Naive thymus-derived CD4-positive, alpha-beta T cell (primary cell): ENCODE data around the gene PTPN18. TPM values are rescaled to one million over a fixed set of nuclear protein-coding genes. Genes with fewer than 3 reads are reported as not detected.

Experiments
- ATAC-seq: fragments of 150-1000 bp; cut with Tn5 transposase; 2 replicates; pipeline ENCODE4 v1.10.0; 2021; ENCODE audit warnings: mild to moderate bottlenecking, moderate library complexity
- CTCF ChIA-PET: fragments of 350-600 bp; sonication (Branson Sonifier 250); formaldehyde crosslinking; loops from one replicate; lab custom pipeline; 2021; ENCODE audit warnings: antibody characterized with exemption; lab: Charles Lee
- POLR2A ChIA-PET: fragments of 350-600 bp; sonication (Branson Sonifier 250); formaldehyde crosslinking; loops from one replicate; lab custom pipeline; 2021; ENCODE audit warnings: antibody characterized with exemption, inconsistent platforms; lab: Charles Lee
- DNase-seq, 9 donors: peaks; one replicate each; pipeline versions ENCODE4 v3.0.0 to v3.0.0-alpha.2; 2020 to 2022; ENCODE audit warnings: mixed read lengths in 1 of 9
- H3K27ac ChIP-seq: one replicate; pipeline ENCODE4 v1.7.0; 2013; ENCODE audit warnings: mild to moderate bottlenecking, low read depth, low read length, moderate library complexity
- H3K27me3 ChIP-seq, 2 donors: one replicate each; pipeline ENCODE4 v1.7.0; 2013; ENCODE audit warnings: low read length in 2 of 2, mild to moderate bottlenecking in 2 of 2, moderate library complexity in 2 of 2; ENCODE audit not compliant: control insufficient read depth in 2 of 2, insufficient read depth in 2 of 2
- H3K36me3 ChIP-seq, 3 experiments: 1 replicate in 2 of 3; 2 replicates in 1 of 3; pipeline ENCODE4 v1.7.0; 2013; ENCODE audit warnings: low read length in 3 of 3, mild to moderate bottlenecking in 3 of 3, moderate library complexity in 1 of 3; ENCODE audit not compliant: insufficient read depth in 3 of 3, control insufficient read depth in 2 of 3
- H3K4me1 ChIP-seq, 2 donors: one replicate each; pipeline ENCODE4 v1.7.0; 2013; ENCODE audit warnings: low read length in 2 of 2, mild to moderate bottlenecking in 2 of 2, moderate library complexity in 1 of 2; ENCODE audit not compliant: control insufficient read depth in 2 of 2, insufficient read depth in 2 of 2
- H3K4me3 ChIP-seq: 2 replicates; pipeline ENCODE4 v1.7.0; 2013; ENCODE audit warnings: mild to moderate bottlenecking, low read length
- H3K9me3 ChIP-seq, 3 experiments: 1 replicate in 2 of 3; 2 replicates in 1 of 3; pipeline ENCODE4 v1.7.0; 2013; ENCODE audit warnings: low read length in 3 of 3; ENCODE audit not compliant: control insufficient read depth in 2 of 3
- H3K27ac Mint-ChIP-seq, 9 donors: one replicate each; pipeline ENCODE4 v1.8.0; 2020 to 2022; ENCODE audit warnings: mixed read lengths in 9 of 9, mild to moderate bottlenecking in 8 of 9, moderate library complexity in 5 of 9, inconsistent platforms in 2 of 9
- H3K27me3 Mint-ChIP-seq, 5 donors: one replicate each; pipeline ENCODE4 v1.8.0; 2021 to 2022; ENCODE audit warnings: mixed read lengths in 5 of 5, mild to moderate bottlenecking in 1 of 5
- H3K36me3 Mint-ChIP-seq, 5 donors: one replicate each; pipeline ENCODE4 v1.8.0; 2020 to 2022; ENCODE audit warnings: mixed read lengths in 5 of 5, mild to moderate bottlenecking in 3 of 5, inconsistent platforms in 1 of 5
- H3K4me1 Mint-ChIP-seq, 7 donors: one replicate each; pipeline ENCODE4 v1.8.0; 2020 to 2022; ENCODE audit warnings: mixed read lengths in 7 of 7, mild to moderate bottlenecking in 3 of 7, inconsistent platforms in 1 of 7
- H3K4me3 Mint-ChIP-seq, 10 donors: one replicate each; pipeline ENCODE4 v1.8.0; 2020 to 2022; ENCODE audit warnings: mild to moderate bottlenecking in 10 of 10, mixed read lengths in 10 of 10, moderate library complexity in 6 of 10, inconsistent platforms in 2 of 10
- H3K9me3 Mint-ChIP-seq, 11 donors: one replicate each; pipeline ENCODE4 v1.8.0; 2020 to 2022; ENCODE audit warnings: mixed read lengths in 11 of 11, mild to moderate bottlenecking in 4 of 11, inconsistent platforms in 1 of 11, moderate library complexity in 1 of 11
- intact Hi-C, 2 donors: fragments of 100-400 bp; cut with micrococcal nuclease; formaldehyde crosslinking; loops; one replicate each; pipeline ENCODE4 v1.15.1; 2023
- polyA plus RNA-seq, 2 donors: library from polyadenylated mRNA; unstranded; fragments of 300-500 nt; fragmentation: Illumina TruSeq; gene quantifications; one replicate each; pipeline ENCODE4 v1.2.3, GENCODE V29; 2021
- total RNA-seq, 6 experiments: library from RNA in 5 of 6; stranded (reverse) in 5 of 6; gene quantifications; 1 replicate in 5 of 6; 2 replicates in 1 of 6; pipeline ENCODE4 v1.2.3 and lab custom pipeline; 2021 to 2026

PTPN18 gene
- total and polyA plus RNA-seq, 7 experiments from 2014 or later = 39.4 to 112 (median 44.2) TPM

GRCh38 chr2:130387804-130388203 lies 31.9 kb downstream of the PTPN18 start:
- Mint-ChIP-seq H3K9me3 (peaks cover 0 to 5% (median 0%) of the 10 kb centered on the region in 11 donors), H3K27ac (no peak overlapping the region), H3K4me1 (peaks cover 12 to 20% (median 18%) of the 10 kb centered on the region in 7 donors), H3K36me3 (peaks cover 0 to 17% (median 10%) of the 10 kb centered on the region in 5 donors), H3K4me3 (no peak overlapping the region), H3K27me3 (peaks cover 0 to 5% (median 0%) of the 10 kb centered on the region in 5 donors)
- no peak for DNase-seq
- ChIA-PET POLR2A (no interaction called here), CTCF (no interaction called here)
- Histone ChIP-seq H3K27ac (no peak overlapping the region), H3K4me3 (no peak overlapping the region), H3K36me3 (no peaks in the 10 kb centered on the region), H3K4me1 (peaks cover 5 to 8% of the 10 kb centered on the region in 2 donors), H3K9me3 (no peaks in the 10 kb centered on the region), H3K27me3 (no peaks in the 10 kb centered on the region)
- intact Hi-C loops = no loop called here
- no peak for ATAC-seq

GRCh38 chr2:130388221-130388907 lies 32.5 kb downstream of the PTPN18 start:
- POLR2A ChIA-PET = no interaction called here

GRCh38 chr2:130389358-130389757 lies 33.5 kb downstream of the PTPN18 start:
- Mint-ChIP-seq H3K27ac (no peak overlapping the region), H3K9me3 (peaks cover 0 to 5% (median 0%) of the 10 kb centered on the region in 11 donors), H3K4me1 (peaks cover 12 to 20% (median 18%) of the 10 kb centered on the region in 7 donors), H3K36me3 (peaks cover 0 to 12% (median 10%) of the 10 kb centered on the region in 5 donors), H3K27me3 (peaks cover 0 to 7% (median 3%) of the 10 kb centered on the region in 5 donors), H3K4me3 (peak overlapping the region in 3 of 10 donors; percentile 12 to 80 (median 53))
- no peak overlapping the region for H3K4me3 ChIP-seq
- ChIA-PET CTCF (no interaction called here), POLR2A (no interaction called here)
- H3K27ac ChIP-seq = no peak overlapping the region
- H3K9me3 ChIP-seq = no peaks in the 10 kb centered on the region
- intact Hi-C loops = no loop called here
- DNase-seq (no peak), ATAC-seq (no peak)
- H3K4me1 ChIP-seq = peaks cover 5 to 8% of the 10 kb centered on the region in 2 donors
- no peaks in the 10 kb centered on the region for H3K36me3 ChIP-seq
- H3K27me3 ChIP-seq = no peaks in the 10 kb centered on the region

More at GRCh38 chr2:130388221-130388907, 32.5 kb downstream of the PTPN18 start:
- Mint-ChIP-seq H3K27ac (no peak overlapping the region), H3K4me3 (no peak overlapping the region), H3K27me3 (peaks cover 0 to 5% (median under 1%) of the 10 kb centered on the region in 5 donors), H3K4me1 (peaks cover 12 to 20% (median 18%) of the 10 kb centered on the region in 7 donors), H3K36me3 (peaks cover 0 to 12% (median 8%) of the 10 kb centered on the region in 5 donors), H3K9me3 (peaks cover 0 to 5% (median 0%) of the 10 kb centered on the region in 11 donors)
- peaks cover 5 to 8% of the 10 kb centered on the region in 2 donors for H3K4me1 ChIP-seq
- no peaks in the 10 kb centered on the region for H3K9me3 ChIP-seq
- H3K4me3 ChIP-seq = no peak overlapping the region
- DNase-seq (no peak), ATAC-seq (no peak)
- H3K36me3 ChIP-seq = no peaks in the 10 kb centered on the region
- CTCF ChIA-PET = interaction anchor here (0.7 kb wide), 1 partner anchor 11 kb away, joined by 3 read pairs; no protein-coding TSS in a partner anchor
- intact Hi-C loops = no loop called here
- no peaks in the 10 kb centered on the region for H3K27me3 ChIP-seq
- H3K27ac ChIP-seq = no peak overlapping the region

GRCh38 chr2:130389783-130390182 lies 33.9 kb downstream of the PTPN18 start:
- ATAC-seq = no peak
- ChIA-PET POLR2A (interaction anchor here (0.8 kb wide), 1 partner anchor 46 kb away, joined by 5 read pairs; no protein-coding TSS in a partner anchor), CTCF (no interaction called here)
- peaks cover 12 to 20% (median 18%) of the 10 kb centered on the region in 7 donors for H3K4me1 Mint-ChIP-seq
- intact Hi-C loops = loop anchor here in 1 of 2 donors (5.0 kb wide), 1 partner anchor 32 kb away; the partner anchor contains the start of gene PTPN18
- Histone ChIP-seq H3K4me1 (peaks cover 5 to 8% of the 10 kb centered on the region in 2 donors), H3K27me3 (no peaks in the 10 kb centered on the region), H3K27ac (no peak overlapping the region), H3K4me3 (no peak overlapping the region), H3K9me3 (no peaks in the 10 kb centered on the region), H3K36me3 (no peaks in the 10 kb centered on the region)
- no peak for DNase-seq
- no peak overlapping the region for H3K27ac Mint-ChIP-seq
- H3K36me3 Mint-ChIP-seq = peaks cover 0 to 12% (median 10%) of the 10 kb centered on the region in 5 donors
- H3K9me3 Mint-ChIP-seq = peaks cover 0 to 5% (median 0%) of the 10 kb centered on the region in 11 donors
- H3K27me3 Mint-ChIP-seq = peaks cover 0 to 8% (median 3%) of the 10 kb centered on the region in 5 donors
- peak overlapping the region in 8 of 10 donors; percentile 8 to 80 (median 32) for H3K4me3 Mint-ChIP-seq

GRCh38 chr2:130390460-130391057 lies 34.7 kb downstream of the PTPN18 start:
- DNase-seq (no peak), ATAC-seq (peak; percentile 17)
- Histone ChIP-seq H3K4me3 (peak overlapping the region; percentile 56), H3K36me3 (no peaks in the 10 kb centered on the region), H3K4me1 (peaks cover 5 to 8% of the 10 kb centered on the region in 2 donors), H3K9me3 (no peaks in the 10 kb centered on the region), H3K27me3 (no peaks in the 10 kb centered on the region), H3K27ac (peak overlapping the region; percentile 32)
- Mint-ChIP-seq H3K27ac (peak overlapping the region; percentile 62 to 97 (median 87)), H3K36me3 (peaks cover 0 to 12% (median 7%) of the 10 kb centered on the region in 5 donors), H3K27me3 (peaks cover 0 to 9% (median 4%) of the 10 kb centered on the region in 5 donors), H3K9me3 (peaks cover 0 to 5% (median 0%) of the 10 kb centered on the region in 11 donors), H3K4me3 (peak overlapping the region; percentile 80 to 94 (median 88)), H3K4me1 (peaks cover 12 to 20% (median 18%) of the 10 kb centered on the region in 7 donors)
- intact Hi-C loops = loop anchor here (1.0 to 5.0 kb wide), 3 partner anchors 18 to 48 kb away; partner anchors contain the start of genes IMP4 (in 2 of the 2) and PTPN18 (in 1 of the 2)
- ChIA-PET POLR2A (interaction anchor here (0.8 to 0.9 kb wide), 2 partner anchors 47 to 48 kb away, joined by 5 read pairs; partner anchors contain the start of gene IMP4), CTCF (no interaction called here)
